ENCODE measurements around the gene S100A14.

The S100A14 gene

DNA sequence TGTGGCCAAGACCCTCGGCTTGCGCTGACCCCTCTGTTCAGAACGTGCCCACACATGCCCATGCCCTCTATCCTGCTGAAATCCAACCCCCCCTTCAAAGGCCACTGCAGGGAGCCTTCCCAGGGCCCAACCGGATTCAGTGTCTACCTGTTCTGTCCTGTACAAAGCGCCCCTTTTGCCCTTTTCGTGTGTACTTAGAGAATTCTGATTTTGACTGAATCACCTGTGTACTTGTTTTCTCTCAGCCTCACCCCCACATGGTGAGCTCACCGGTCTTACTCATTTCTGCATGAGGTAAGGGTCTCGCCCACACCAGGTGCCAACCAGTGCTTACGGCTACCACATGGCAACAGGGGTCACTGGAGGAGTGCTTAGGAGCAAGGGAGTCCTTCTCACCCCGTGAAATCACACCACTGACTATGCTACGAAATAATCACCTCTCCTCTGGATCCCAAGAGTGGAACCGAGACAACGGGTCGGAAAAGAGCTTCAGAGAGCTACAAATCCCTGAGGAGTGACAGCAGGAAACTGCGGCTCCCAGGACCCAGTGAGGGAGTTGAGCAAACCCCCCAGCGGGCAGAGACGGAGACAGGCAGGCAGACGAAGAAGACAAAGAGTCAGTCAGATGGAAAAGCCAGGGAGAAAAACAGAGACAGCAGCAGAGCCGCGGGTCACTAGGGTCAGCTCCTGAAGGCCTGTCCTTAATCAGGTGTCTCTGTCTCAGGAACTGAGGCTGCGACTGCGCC lies 48.3 kb downstream of the S100A14 start:
- Histone ChIP-seq H3K36me3 (no peaks in the 10 kb centered on the region), H3K9me3 (no peaks in the 10 kb centered on the region), H3K4me3 (ENCODE audit: low read depth, low read length) (peak overlapping the region; percentile 51), H3K27me3 (no peaks in the 10 kb centered on the region), H3K4me1 (peaks cover 34% of the 10 kb centered on the region)
- TF ChIP-seq, protein P1, sequence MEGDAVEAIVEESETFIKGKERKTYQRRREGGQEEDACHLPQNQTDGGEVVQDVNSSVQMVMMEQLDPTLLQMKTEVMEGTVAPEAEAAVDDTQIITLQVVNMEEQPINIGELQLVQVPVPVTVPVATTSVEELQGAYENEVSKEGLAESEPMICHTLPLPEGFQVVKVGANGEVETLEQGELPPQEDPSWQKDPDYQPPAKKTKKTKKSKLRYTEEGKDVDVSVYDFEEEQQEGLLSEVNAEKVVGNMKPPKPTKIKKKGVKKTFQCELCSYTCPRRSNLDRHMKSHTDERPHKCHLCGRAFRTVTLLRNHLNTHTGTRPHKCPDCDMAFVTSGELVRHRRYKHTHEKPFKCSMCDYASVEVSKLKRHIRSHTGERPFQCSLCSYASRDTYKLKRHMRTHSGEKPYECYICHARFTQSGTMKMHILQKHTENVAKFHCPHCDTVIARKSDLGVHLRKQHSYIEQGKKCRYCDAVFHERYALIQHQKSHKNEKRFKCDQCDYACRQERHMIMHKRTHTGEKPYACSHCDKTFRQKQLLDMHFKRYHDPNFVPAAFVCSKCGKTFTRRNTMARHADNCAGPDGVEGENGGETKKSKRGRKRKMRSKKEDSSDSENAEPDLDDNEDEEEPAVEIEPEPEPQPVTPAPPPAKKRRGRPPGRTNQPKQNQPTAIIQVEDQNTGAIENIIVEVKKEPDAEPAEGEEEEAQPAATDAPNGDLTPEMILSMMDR (IDR thresholded peaks at IDR 0.05; ENCODE audit: low read depth, low read length): no peak
- DNase-seq: peak; percentile 62

DNA sequence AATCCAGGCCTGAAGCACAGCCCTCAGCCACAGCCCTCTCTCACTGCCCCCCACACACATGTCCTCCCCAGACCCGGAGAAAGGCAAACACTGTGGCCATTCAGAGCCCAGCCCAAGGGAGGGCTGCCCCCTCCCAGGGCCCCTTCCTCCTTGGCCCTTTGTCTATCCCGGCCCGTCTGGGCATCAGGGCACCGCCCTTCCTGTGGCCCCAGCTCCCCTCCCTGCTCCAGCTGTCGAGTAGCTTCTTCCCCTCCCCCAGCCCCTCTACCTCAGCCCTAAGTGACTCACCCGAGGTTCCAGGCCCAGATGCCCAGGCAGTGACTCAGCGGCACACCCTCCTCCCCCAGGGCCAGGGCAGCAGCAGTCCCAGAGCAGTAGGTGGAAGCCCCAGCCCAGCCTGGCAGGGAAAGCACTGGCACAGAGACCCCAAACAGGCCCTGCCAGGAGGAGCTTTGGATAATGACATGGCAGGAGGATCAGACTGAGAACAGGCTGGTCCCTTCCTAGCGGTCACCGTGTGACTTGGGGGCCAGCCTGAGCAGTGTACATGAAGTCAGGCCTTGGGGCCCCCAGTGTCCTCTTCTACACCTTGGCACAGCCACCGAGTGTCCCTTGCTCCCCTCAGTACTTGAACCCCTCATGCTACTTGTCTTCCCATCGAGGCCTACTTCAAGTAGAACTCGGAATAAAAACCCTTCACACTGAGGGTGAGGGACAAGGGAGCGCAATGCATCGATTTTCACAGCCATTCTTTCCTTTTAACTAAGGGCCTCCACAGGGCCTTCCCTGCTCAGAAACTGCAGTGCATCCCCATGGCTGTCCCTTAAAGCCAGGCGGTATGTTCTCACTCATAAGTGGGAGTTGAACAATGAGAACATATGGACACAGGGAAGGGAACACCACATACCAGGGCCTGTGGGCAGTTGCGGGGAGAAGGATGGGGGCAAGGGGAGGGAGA lies 49.4 kb downstream of the S100A14 start:
- Histone ChIP-seq H3K4me3 (ENCODE audit: low read depth, low read length) (no peak overlapping the region), H3K4me1 (peaks cover 34% of the 10 kb centered on the region), H3K36me3 (no peaks in the 10 kb centered on the region), H3K27me3 (no peaks in the 10 kb centered on the region), H3K9me3 (no peaks in the 10 kb centered on the region)
- DNase-seq: peak; percentile 98
- TF ChIP-seq, protein P1 (IDR thresholded peaks at IDR 0.05; ENCODE audit: low read depth, low read length): no peak

DNA sequence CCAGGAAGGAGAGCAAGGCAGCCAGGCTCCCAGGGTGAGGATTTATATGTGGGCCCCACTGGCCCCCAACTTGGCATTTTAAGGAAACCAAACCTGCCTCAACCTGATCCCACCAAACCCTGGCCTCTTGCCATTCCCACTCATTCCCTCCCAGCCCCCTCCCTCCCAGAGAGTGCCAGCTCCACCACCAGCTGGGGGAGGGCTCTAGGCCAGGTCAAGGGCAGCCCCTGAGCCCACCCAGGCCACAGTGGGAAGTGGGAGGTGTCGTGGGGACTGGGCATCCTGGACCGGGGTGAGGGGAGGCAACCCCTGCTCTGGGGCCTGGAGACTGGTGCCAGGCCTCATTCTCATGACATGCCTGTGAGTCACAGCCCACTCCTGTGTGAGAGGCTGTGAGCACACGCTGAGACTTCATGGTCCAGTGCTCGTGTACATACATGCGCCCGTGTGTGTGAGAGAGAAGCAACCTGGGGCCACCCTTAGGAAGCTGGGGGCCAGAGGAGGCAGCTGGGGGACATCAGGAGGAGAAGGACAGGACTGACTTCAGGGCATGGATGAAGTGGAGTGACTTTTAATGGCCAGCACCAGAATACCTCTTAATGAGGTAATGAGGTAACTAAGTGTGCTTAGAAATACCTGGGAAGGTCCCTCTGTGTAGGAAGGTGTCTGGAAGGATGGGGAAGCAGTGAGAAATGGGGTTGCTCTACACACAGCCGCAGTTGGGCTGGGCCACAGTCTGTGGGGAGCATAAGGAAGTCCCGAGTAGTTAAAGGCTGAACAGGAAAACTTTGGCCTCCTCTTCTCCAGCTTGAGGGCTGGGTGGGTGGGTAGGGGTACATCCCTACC lies 50.4 kb downstream of the S100A14 start, which contains the start of gene S100A2:
S100A2 (minus strand) TSS at position 316 of the 846 bp plus-strand sequence. CDS start 1,967 bp downstream, outside the sequence.
- TF ChIP-seq, protein P1 (IDR thresholded peaks at IDR 0.05; ENCODE audit: low read depth, low read length): no peak
- peaks cover 34% of the 10 kb centered on the region for H3K4me1 ChIP-seq
- H3K36me3 ChIP-seq: no peaks in the 10 kb centered on the region
- peak; percentile 79 for DNase-seq
- H3K4me3 ChIP-seq (ENCODE audit: low read depth, low read length): no peak within 1 kb of the TSS
- no peaks in the 10 kb centered on the region for H3K9me3 ChIP-seq
- no peaks in the 10 kb centered on the region for H3K27me3 ChIP-seq
